SKM-1 (cell line): ENCODE results near the gene LANCL2.
"Not testable (repeated sequence)": the region's sequence is repeated elsewhere in the genome, so short reads cannot be mapped to it uniquely, and the experiment has no call there.

Source experiments
- DNase-seq: peaks from one replicate; lab custom pipeline; 2025; ENCODE audit not compliant: unreplicated experiment; lab: John Stamatoyannopoulos, UW

The LANCL2 gene

DNA sequence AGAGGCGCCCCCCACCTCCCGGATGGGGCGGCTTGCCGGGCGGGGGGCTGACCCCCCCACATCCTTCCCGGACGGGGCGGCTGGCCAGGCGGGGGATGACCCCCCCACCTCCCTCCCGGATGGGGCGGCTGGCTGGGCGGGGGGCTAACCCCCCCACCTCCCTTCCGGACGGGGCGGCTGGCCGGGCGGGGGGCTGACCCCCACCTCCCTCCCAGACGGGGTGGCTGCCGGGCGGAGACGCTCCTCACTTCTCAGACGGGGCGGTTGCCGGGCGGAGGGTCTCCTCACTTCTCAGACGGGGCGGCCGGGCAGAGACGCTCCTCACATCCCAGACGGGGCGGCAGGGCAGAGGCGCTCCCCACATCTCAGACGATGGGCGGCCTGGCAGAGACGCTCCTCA lies 37.4 kb downstream of the LANCL2 start:
- not testable (repeated sequence) for DNase-seq

DNA sequence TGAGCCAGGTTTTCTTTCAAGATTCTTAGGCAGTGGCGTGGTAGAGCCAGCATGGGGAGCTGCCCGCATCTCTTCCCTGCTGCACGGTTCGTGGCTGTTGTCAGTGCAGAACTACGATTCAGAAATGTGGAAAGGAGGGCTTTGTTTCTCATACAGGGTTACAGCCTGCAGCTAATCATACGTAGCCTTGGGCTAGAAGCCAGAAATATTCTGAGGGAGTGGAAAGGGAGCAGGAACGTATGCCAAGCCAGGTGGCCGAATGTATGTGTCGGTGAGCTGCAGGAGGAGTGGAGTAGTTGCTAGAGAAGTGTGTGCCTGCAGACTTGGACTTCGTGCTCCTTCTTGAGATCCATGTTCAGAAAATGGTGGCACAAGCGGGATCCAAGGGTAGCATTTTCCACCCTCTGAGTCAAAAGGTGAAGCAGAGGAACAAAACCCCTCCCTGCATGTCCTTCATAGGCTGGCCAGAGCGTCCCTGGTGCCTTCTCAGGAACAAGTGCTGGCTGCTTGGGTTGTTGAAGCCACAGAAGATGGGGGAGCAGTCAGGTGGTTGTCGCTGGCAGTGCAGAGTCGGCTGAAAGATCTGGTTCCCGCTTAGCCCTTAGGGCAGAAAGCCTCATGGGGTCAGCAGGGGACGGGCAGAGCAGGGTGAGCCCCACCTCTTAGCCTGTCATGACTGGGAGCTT lies 40.9 kb downstream of the LANCL2 start:
- no peak for DNase-seq

DNA sequence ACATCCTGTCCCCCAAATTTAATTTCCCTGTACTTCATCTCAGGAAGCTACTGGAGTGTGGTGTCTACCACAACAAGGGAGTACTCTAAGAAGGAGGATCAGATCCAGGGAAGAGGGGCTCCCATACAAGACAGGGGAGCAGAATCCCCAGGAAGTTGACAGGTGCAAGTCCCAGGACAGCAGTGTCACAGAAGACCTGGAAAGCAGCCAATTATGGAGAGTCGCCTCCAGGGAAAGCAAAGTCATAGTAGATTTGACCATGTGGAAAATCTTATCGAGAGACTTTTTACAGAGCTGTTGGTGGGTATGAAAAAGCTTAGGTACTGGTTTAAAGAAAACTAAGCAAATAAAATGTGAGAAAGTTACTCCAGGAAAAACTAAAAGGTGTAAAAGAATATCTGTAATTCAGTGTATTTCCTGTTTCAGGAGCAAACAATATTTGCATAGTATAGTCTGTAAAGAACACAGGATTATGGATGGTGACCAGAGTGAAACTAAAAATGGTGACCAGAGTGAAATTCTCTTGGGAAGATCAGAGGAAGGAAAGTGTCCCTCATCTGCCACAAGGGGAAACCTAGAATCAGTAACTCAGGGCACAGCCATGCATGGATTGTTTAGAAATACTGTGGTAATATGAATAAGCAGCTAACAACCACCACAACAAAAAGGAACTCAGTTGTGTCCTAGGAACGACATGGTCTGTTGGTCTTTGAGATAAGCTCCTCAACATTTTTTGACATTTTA lies 44.5 kb downstream of the LANCL2 start:
- DNase-seq = no peak

DNA sequence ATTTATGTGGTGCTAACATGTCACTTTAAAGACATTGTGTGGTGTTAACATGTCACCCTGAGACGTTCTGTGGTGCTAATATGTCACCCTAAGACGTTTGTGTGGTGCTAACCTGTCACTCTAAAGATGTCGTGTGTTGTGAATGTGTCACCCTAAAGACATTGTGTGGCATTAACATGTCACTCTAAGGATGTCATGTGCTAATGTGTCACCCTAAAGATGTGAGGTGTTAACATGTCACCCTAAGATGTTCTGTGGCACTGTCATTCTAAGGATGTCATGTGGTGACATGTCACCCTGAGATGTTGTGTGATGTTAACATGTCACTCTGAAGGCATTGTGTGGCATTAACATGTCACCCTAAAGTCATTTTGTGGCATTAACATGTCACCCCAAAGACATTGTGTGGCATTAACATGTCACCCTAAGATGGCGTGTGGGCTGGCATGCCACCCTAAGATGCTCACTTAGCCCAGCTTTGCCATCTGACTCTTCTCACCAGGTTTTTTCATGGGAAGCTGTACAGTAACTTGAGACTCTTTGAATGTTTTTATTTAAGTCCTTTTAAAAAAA lies 45.6 kb downstream of the LANCL2 start:
- no peak for DNase-seq

DNA sequence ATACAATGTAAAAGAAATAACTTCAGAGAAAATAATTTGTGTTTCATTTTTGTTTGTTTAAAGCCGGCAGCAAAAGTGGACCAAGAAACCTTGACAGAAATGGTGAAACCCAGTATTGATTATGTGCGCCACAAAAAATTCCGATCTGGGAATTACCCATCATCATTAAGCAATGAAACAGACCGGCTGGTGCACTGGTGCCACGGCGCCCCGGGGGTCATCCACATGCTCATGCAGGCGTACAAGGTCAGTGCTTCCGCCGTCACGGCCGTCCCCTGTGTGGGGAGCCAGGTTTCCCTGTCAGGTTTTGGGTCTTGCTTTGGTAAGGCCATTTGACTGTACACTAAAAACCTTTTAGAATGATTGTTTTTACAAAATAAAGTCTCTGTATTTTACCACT lies 46.7 kb downstream of the LANCL2 start:
- no peak for DNase-seq

GRCh38 chr7:55413442-55413841 lies 48.3 kb downstream of the LANCL2 start:
- no peak for DNase-seq

DNA sequence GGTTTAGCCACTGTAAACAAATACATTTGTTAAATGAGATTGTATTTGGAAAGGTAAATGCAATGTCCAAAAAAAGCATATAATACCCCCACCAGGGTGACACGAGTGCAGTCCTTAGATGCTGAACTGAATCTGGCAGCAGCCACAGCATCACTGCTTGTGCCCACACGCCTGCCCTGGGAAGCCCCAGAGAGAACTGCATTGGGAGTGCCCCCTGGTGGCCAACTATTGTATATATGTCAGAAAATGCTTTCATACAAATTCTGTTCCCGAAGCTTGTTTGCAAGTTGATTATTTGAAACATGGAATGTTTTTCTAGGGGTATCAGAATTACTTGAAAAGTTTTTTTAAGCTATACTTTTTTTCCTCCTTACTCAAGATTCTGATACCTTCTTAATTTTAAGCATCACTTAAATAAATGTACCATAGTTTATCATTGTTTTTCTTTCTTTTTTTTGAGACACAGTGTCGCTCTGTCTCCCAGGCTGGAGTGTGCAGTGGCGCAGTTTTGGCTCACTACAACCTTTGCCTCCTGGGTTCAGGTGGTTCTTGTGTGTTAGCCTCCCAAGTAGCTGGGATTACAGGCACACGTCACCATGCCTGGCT lies 50.1 kb downstream of the LANCL2 start:
- DNase-seq = peak; percentile 52

DNA sequence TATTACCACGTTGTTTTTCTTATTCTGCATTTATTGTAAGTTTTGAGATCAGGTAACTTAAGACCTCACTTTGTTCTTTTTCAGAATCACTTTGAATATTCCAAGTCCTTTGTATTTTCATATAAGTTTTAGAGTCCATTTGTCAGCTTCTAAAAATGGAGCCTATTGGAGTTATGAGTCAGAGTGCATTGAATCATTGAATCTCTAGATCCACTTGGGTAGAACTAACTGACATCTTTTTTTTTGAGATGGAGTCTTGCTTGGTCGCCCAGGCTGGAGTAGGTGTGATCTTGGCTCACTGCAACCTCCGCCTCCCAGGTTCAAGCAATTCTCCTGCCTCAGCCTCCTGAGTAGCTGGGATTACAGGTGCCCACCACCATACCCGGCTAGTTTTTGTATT lies 52.3 kb downstream of the LANCL2 start:
- DNase-seq = not testable (repeated sequence)

DNA sequence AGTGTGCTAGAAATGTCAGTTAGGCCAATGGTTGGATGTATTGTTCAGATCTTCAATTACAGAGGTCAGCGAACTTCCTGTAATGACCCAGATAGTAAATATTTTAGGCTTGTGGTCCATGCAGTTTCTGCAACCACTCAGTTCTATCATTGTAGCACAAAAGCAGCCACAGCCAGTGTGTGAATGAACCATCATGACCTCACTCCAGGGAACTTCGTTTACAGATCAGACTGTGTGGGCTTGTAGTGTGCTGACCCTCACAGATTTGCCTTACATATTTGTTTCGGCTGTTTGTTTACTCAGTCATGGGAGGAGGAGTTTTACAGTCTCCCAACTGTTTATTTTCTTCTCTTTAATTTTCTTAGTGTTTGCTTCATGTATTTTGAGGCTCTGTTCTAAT lies 55.4 kb downstream of the LANCL2 start:
- DNase-seq = no peak

DNA sequence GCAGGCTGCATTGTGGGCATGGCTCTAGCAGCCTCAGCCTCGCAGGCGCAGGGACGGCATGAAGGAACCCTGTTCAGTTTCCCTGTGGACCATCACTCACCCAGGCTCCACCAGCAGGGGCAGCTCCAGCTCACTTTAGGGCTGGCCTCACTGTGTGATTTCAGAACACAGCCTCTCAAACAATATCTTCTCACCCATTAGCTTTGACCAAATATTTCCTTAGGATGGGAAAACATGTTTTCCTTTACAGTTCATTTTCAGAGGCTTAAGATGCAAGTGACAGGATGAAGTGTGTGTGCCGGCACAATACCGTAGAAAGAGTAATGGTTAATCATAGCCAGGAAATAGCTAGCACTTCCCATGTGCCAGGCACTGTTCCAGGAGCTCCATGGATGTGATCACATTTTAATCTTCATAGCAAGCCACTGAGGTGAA lies 58.2 kb downstream of the LANCL2 start:
- no peak for DNase-seq

DNA sequence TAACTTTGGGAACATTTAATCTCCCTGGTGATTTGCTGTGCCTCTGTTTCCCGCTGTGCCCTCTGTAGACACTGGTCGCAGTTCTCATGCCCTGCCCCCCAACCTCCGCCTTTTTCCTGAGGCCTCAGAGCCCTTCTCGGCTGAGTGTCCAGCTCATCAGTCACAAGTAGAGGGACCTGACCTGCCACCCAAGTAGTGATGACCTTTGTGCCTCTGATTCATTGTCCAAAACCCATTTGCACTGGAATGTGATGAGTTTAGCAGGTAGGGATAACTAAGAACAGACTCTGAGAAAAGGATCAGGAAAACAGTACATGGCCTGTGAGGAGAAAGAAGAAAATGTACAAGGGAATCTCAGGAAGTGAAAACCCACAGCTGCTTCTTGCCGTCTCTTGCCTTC lies 58.8 kb downstream of the LANCL2 start:
- DNase-seq = no peak

DNA sequence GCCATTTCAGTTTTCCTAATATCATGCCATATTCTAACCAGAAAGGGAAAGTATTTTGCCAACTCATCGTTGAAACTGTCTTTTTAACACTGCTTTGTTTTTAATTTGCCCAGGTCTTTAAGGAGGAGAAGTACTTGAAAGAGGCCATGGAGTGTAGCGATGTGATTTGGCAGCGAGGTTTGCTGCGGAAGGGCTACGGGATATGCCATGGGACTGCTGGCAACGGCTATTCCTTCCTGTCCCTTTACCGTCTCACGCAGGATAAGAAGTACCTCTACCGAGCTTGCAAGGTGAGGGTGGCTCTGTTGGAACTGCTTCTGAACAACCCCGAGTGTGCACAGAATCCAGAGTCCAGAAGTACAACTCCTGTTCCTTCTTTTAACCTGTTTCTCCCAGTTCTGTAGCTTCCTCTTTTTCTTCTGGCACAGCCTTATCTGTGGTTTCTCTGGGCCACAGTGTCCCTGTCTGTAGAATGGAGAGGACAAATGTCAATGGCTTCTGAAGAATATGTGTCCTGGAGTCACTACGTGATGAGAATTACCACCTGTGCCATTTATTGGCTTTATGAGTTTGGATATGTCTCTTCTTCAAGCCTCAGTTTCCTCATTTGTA lies 60.1 kb downstream of the LANCL2 start:
- peak; percentile 21 for DNase-seq

- DNase-seq = no peak
Observed at GRCh38 chr7:55426676-55427075, 61.5 kb downstream of the LANCL2 start.

DNA sequence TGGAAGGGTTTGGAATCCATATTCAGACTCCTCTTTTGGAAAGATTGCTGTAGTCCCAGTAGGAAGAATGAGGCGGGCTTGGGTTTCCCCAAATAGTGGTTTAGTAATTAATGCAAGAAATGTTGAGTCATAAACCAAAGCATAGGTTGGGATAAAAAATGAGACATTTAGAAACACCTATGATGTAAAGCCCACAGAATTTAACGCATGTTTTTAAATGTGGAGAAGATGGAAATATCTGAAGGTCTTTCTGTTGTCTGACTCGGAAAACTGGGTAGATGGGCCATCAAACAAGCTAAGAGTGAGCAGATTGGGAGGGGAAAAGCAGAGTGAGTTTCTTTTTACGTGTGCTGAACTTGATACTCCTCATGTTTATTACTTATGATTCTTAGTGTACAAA lies 62.2 kb downstream of the LANCL2 start:
- DNase-seq = no peak

DNA sequence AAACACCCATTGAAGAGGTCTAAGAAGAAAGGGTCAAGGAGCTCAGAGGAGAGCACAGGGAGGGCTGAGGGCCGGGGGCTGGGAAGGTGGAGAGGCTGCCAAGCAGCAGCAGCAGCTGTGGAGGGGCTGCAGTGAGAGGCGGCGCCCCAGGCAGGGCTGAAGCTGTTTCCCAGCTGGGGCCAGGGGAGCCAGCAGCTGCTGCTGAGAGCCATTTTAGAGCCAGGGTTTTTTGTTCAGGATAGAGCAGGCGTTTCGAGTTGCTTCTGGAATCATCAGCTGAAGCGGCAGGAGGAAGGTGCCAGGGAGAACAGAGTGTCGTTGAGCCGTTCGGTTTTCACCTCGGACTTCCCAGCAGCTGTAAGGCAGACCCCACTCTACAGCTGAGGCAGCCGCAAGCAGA lies 62.7 kb downstream of the LANCL2 start:
- no peak for DNase-seq

GRCh38 chr7:55429835-55430499 lies 64.8 kb downstream of the LANCL2 start:
- no peak for DNase-seq

GRCh38 chr7:55431898-55432297 lies 66.8 kb downstream of the LANCL2 start:
- DNase-seq = no peak

DNA sequence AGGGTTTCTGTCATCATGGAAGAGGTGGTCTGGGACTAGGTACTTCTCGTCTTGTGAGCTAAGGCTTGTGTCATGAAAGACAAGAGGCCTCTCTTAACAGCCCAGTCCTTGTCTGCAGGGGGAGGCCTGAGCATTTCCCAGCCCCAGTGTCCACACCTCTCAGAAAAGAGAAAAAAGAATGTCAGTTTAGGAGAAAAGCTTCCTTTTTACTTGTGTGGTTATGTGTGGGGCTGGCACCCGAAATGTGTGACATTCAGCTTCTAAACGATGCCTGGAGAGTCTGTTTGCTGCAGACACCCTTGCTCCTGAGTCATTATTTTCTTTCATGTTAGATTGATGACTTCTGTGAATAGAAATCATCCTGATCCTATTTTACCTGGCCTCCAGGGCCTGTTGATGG lies 67.4 kb downstream of the LANCL2 start:
- no peak for DNase-seq

DNA sequence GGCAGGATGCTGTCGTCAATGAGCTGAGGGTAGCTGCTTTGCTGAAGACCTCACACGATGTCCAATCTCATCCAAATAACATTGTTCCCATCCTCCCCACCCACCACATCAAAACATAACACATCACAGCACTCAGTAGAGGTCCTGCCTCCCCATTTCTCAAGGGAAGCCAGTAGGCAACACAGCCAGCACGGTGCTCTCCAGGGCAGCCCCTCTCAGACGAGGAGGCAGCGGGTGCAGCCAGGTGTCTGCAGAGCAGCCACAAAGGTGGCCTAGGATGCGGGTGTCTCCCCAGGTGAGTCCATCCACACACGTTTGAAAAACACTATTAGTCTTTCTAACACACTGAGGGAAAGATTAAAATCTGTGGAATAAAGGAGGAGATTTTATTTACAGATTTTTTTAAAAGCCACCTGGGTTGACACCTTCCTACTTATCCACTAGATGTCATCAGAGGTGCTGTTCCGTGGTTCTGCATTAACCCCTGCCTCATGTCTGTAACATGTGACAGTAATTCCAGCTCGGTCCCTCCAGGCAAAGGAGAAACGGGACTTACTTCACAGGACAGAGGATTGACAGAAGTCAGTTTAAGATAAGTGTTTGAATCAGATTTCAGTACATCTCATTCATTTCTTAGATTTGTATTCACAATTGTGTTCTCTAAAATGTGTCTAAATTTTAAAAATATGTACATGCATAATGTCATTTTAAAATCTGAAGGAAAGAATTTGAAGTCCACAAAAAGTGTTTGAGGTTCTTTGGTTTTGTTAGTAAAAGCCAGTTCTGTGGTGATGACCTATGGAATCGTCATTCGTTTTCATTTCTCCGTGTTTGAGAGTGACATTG lies 68.0 kb downstream of the LANCL2 start:
- peak; percentile 12 for DNase-seq

DNA sequence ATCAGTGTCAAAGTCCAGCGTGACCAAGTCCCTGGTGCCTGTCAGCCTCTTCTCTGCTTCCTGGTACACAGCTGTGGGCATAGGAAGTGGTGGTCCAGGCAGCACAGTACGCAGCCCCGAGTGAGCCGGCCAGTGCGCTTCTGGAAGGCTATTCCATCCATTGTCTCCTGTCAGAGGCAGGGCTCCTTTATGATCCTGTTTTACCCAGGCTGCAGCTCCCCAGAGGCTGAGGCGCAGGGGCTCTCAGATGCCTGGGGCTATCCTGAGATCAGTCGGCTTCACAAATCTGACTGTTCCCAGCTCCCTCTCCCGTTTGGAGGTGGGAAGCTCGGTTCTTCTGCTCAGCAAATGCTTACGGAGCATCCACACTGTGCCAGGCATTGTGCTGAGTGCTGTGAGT lies 70.3 kb downstream of the LANCL2 start:
- no peak for DNase-seq
